ENCODE measurements around the gene F2RL1.
A peak's percentile ranks its signal among the peaks of the same experiment; 100 is the strongest.
"Not testable (repeated sequence)": the region's sequence is repeated elsewhere in the genome, so short reads cannot be mapped to it uniquely, and the experiment has no call there.

F2RL1 gene

GRCh38 chr5:76849419-76850291 lies 30.8 kb downstream of the F2RL1 start, which contains the start of gene S100Z:
S100Z (plus strand) TSS chr5:76850014; CDS start chr5:76875360, 25,346 bp downstream.
- no peak for DNase-seq (ENCODE audit: low read depth)

- no peak for DNase-seq (ENCODE audit: low read depth)
Measured at GRCh38 chr5:76850543-76851145, 31.8 kb downstream of the F2RL1 start.

- no peak for DNase-seq (ENCODE audit: low read depth)
Measured at GRCh38 chr5:76851728-76852369, 33.0 kb downstream of the F2RL1 start.

GRCh38 chr5:76852772-76853171 lies 33.9 kb downstream of the F2RL1 start:
- no peak for DNase-seq (ENCODE audit: low read depth)

- DNase-seq (ENCODE audit: low read depth), result not testable (repeated sequence)
Measured at GRCh38 chr5:76853741-76854140, 34.9 kb downstream of the F2RL1 start.

- no peak for DNase-seq (ENCODE audit: low read depth)
Measured at GRCh38 chr5:76854644-76855043, 35.8 kb downstream of the F2RL1 start.

GRCh38 chr5:76855501-76855900 lies 36.7 kb downstream of the F2RL1 start:
- DNase-seq (ENCODE audit: low read depth), result not testable (repeated sequence)

- no peak for DNase-seq (ENCODE audit: low read depth)
Measured at GRCh38 chr5:76855961-76856360, 37.1 kb downstream of the F2RL1 start.

GRCh38 chr5:76856800-76857199 lies 38.0 kb downstream of the F2RL1 start:
- DNase-seq (ENCODE audit: low read depth), result not testable (repeated sequence)

- no peak for DNase-seq (ENCODE audit: low read depth)
Measured at GRCh38 chr5:76859591-76860247, 40.9 kb downstream of the F2RL1 start.

GRCh38 chr5:76861612-76862011 lies 42.8 kb downstream of the F2RL1 start:
- no peak for DNase-seq (ENCODE audit: low read depth)

- no peak for DNase-seq (ENCODE audit: low read depth)
Measured at GRCh38 chr5:76863001-76863400, 44.2 kb downstream of the F2RL1 start.

GRCh38 chr5:76866503-76866902 lies 47.7 kb downstream of the F2RL1 start:
- DNase-seq (ENCODE audit: low read depth), result no peak

GRCh38 chr5:76867038-76867437 lies 48.2 kb downstream of the F2RL1 start:
- no peak for DNase-seq (ENCODE audit: low read depth)

GRCh38 chr5:76867827-76868693 lies 49.2 kb downstream of the F2RL1 start:
- DNase-seq (ENCODE audit: low read depth), result peak; percentile 2

- DNase-seq (ENCODE audit: low read depth), result no peak
Measured at GRCh38 chr5:76870046-76870445, 51.2 kb downstream of the F2RL1 start.

- DNase-seq (ENCODE audit: low read depth), result no peak
Measured at GRCh38 chr5:76874088-76874581, 55.3 kb downstream of the F2RL1 start.
